WTC11 (cell line): Measurements from ENCODE around the gene FPR2. TPM values are rescaled to one million over a fixed set of nuclear protein-coding genes. Genes with fewer than 3 reads are reported as not detected.

Experiments
- ATAC-seq: fragments of 200-7000 bp; cut with Tn5 transposase; 2 replicates; pipeline ENCODE4 v1.10.0; 2021; ENCODE audit warnings: mild to moderate bottlenecking, moderate library complexity
- CTCF ChIA-PET: fragments of 300-600 bp; sonication (Branson Sonifier 250); formaldehyde crosslinking; loops from one replicate; lab custom pipeline; 2021; ENCODE audit warnings: antibody characterized with exemption; lab: Charles Lee
- POLR2A ChIA-PET: fragments of 350-600 bp; sonication (Branson Sonifier 250); formaldehyde crosslinking; loops from one replicate; lab custom pipeline; 2021; ENCODE audit warnings: antibody characterized with exemption; lab: Charles Lee
- DNase-seq: peaks from one replicate; pipeline ENCODE4 v3.0.0; 2021; ENCODE audit warnings: low spot score
- H3K27ac Mint-ChIP-seq: 2 replicates; pipeline ENCODE4 v1.8.0; 2021; ENCODE audit warnings: mixed read lengths
- H3K27me3 Mint-ChIP-seq: 2 replicates; pipeline ENCODE4 v1.8.0; 2021; ENCODE audit warnings: low read depth, mild to moderate bottlenecking, moderate library complexity, mixed read lengths
- H3K36me3 Mint-ChIP-seq: 2 replicates; pipeline ENCODE4 v1.8.0; 2021; ENCODE audit warnings: mixed read lengths
- H3K4me1 Mint-ChIP-seq: 2 replicates; pipeline ENCODE4 v1.8.0; 2022; ENCODE audit warnings: mixed read lengths
- H3K4me3 Mint-ChIP-seq: 2 replicates; pipeline ENCODE4 v1.8.0; 2021; ENCODE audit warnings: mild to moderate bottlenecking, moderate library complexity, mixed read lengths
- H3K9me3 Mint-ChIP-seq: 2 replicates; pipeline ENCODE4 v1.8.0; 2021; ENCODE audit warnings: mixed read lengths
- ATF6 ChIP-seq: sonication (generic); formaldehyde crosslinking; IDR thresholded peaks from 2 replicates; pipeline ENCODE4 v1.8.1; 2023; ENCODE audit warnings: mild to moderate bottlenecking, missing genetic modification reagents
- CREB1 ChIP-seq: sonication (generic); formaldehyde crosslinking; IDR thresholded peaks from 2 replicates; pipeline ENCODE4 v1.8.0; 2023; ENCODE audit warnings: mild to moderate bottlenecking, missing genetic modification reagents
- GTF2I ChIP-seq: fragments of 250-450 bp; sonication (Bioruptor Pico); conservative IDR thresholded peaks from 2 replicates; pipeline ENCODE4 v1.4.0; 2021; ENCODE audit warnings: mild to moderate bottlenecking
- MXD4 ChIP-seq: fragments of 250-450 bp; sonication (Bioruptor Pico); IDR thresholded peaks from 2 replicates; pipeline ENCODE4 v1.8.0; 2021; ENCODE audit warnings: mild to moderate bottlenecking, moderate library complexity, borderline replicate concordance
- MYBL2 ChIP-seq: sonication (generic); formaldehyde crosslinking; IDR thresholded peaks from 2 replicates; pipeline ENCODE4 v1.8.1; 2023; ENCODE audit warnings: mild to moderate bottlenecking, moderate library complexity, missing genetic modification reagents
- NR1H2 ChIP-seq: sonication (generic); formaldehyde crosslinking; IDR thresholded peaks from 2 replicates; pipeline ENCODE4 v1.9.0; 2021; ENCODE audit warnings: mild to moderate bottlenecking, moderate library complexity, missing genetic modification reagents
- RORB ChIP-seq: fragments of 250-450 bp; sonication (Bioruptor Pico); IDR thresholded peaks from 2 replicates; pipeline ENCODE4 v1.9.0; 2021; ENCODE audit warnings: mild to moderate bottlenecking
- SMAD3 ChIP-seq: sonication (generic); formaldehyde crosslinking; IDR thresholded peaks from 2 replicates; pipeline ENCODE4 v1.8.0; 2022; ENCODE audit warnings: missing genetic modification reagents, mild to moderate bottlenecking, borderline replicate concordance
- TCF7 ChIP-seq: sonication (generic); formaldehyde crosslinking; IDR thresholded peaks from 2 replicates; pipeline ENCODE4 v1.8.0; 2022; ENCODE audit warnings: mild to moderate bottlenecking, low read depth, missing genetic modification reagents, moderate library complexity
- TEAD1 ChIP-seq: sonication (generic); formaldehyde crosslinking; IDR thresholded peaks from 2 replicates; pipeline ENCODE4 v1.8.0; 2022; ENCODE audit warnings: mild to moderate bottlenecking, missing genetic modification reagents
- USF1 ChIP-seq: sonication (generic); formaldehyde crosslinking; IDR thresholded peaks from 2 replicates; pipeline ENCODE4 v1.8.0; 2022; ENCODE audit warnings: mild to moderate bottlenecking, missing genetic modification reagents
- ZBTB21 ChIP-seq: sonication (generic); formaldehyde crosslinking; IDR thresholded peaks from 2 replicates; pipeline ENCODE4 v1.8.1; 2023; ENCODE audit warnings: mild to moderate bottlenecking, missing genetic modification reagents, borderline replicate concordance
- ZBTB43 ChIP-seq: sonication (generic); formaldehyde crosslinking; IDR thresholded peaks from 2 replicates; pipeline ENCODE4 v1.8.1; 2023; ENCODE audit warnings: mild to moderate bottlenecking, missing genetic modification reagents
- ZNF416 ChIP-seq: fragments of 250-450 bp; sonication (Bioruptor Pico); IDR thresholded peaks from 2 replicates; pipeline ENCODE4 v1.9.0; 2021; ENCODE audit warnings: mild to moderate bottlenecking, inconsistent platforms
- ZNF671 ChIP-seq: fragments of 250-450 bp; sonication (Bioruptor Pico); IDR thresholded peaks from 2 replicates; pipeline ENCODE4 v1.8.0; 2021; ENCODE audit warnings: mild to moderate bottlenecking
- total RNA-seq: library from RNA; stranded (reverse); gene quantifications from 3 replicates; pipeline ENCODE4 v1.2.3, GENCODE V29; 2021
- TF ChIP-seq, protein P1 (sequence below): sonication (generic); formaldehyde crosslinking; IDR thresholded peaks from 2 replicates; pipeline ENCODE4 v1.8.1; 2022; ENCODE audit warnings: low read depth, missing genetic modification reagents, borderline replicate concordance
- TF ChIP-seq, protein P2 (sequence below): fragments of 250-450 bp; sonication (Bioruptor Pico); conservative IDR thresholded peaks from 2 replicates; pipeline ENCODE4 v1.9.0; 2021; ENCODE audit warnings: mild to moderate bottlenecking
- TF ChIP-seq, protein P3 (sequence below): fragments of 250-450 bp; sonication (Bioruptor Pico); IDR thresholded peaks from 2 replicates; pipeline ENCODE4 v2.1.2; 2022; ENCODE audit warnings: mild to moderate bottlenecking, moderate library complexity
- TF ChIP-seq, protein P4 (sequence below): sonication (generic); formaldehyde crosslinking; conservative IDR thresholded peaks from 2 replicates; pipeline ENCODE4 v1.8.1; 2023; ENCODE audit warnings: mild to moderate bottlenecking, low read depth, missing genetic modification reagents, moderate library complexity

FPR2 gene
- total RNA-seq, 1 experiment from 2014 or later = 0.31 TPM

DNA sequence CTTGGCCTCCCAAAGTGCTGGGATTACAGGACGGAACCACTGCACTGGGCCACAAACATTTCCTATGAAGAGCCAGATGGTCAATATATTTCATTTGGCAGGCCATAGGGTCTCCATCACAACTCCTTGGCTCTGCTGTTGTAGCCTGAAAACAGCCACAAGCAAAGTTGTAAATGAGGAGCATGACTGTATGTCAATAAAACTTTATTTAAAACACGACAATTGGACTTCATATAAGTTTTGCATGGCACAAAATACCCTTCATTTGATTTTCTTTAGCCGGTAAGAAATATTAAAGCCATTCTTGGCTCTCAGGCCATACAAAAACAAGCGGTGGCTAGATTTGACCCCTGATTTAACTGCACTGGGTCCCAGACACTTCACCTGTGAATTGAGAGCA, 6.2 kb upstream of the FPR2 start (continued):
- TF ChIP-seq ZNF671 (CRISPR knock-in tag) (no peak), SMAD3 (CRISPR knock-in tag) (no peak), MYBL2 (CRISPR knock-in tag) (no peak), USF1 (CRISPR knock-in tag) (no peak), GTF2I (no peak)
- TF ChIP-seq, protein P1, sequence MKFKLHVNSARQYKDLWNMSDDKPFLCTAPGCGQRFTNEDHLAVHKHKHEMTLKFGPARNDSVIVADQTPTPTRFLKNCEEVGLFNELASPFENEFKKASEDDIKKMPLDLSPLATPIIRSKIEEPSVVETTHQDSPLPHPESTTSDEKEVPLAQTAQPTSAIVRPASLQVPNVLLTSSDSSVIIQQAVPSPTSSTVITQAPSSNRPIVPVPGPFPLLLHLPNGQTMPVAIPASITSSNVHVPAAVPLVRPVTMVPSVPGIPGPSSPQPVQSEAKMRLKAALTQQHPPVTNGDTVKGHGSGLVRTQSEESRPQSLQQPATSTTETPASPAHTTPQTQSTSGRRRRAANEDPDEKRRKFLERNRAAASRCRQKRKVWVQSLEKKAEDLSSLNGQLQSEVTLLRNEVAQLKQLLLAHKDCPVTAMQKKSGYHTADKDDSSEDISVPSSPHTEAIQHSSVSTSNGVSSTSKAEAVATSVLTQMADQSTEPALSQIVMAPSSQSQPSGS = no peak
- TF ChIP-seq, protein P2, sequence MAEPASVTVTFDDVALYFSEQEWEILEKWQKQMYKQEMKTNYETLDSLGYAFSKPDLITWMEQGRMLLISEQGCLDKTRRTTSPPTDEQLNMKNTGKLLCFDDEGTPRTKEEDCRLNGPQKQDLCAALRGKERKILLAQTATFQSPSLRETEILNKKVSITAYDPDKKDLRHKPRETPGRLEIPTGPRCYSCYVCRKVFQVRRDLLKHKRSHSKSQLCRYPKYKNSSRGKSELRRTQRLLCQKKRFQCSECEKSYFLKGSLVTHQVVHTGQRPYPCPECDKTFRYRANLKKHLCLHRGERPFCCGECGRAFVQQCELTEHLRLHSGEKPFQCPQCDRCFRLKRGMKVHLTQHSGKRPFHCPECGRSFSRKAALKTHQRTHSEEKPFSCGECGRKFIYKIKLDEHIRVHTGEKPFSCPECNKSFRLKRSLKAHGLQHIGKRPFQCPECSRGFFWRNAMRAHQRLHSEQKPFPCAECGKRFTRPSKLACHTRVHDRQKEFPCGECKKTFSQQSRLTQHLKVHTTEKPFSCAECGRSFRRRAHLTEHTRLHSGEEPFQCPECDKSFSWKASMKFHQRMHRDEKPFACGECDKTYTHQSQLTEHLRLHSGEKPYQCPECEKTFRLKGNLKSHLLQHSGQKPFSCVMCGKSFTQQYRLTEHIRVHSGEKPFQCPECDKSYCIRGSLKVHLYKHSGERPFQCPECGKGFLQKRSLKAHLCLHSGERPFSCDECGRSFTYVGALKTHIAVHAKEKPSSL (CRISPR knock-in tag) = no peak
- TF ChIP-seq, protein P3, sequence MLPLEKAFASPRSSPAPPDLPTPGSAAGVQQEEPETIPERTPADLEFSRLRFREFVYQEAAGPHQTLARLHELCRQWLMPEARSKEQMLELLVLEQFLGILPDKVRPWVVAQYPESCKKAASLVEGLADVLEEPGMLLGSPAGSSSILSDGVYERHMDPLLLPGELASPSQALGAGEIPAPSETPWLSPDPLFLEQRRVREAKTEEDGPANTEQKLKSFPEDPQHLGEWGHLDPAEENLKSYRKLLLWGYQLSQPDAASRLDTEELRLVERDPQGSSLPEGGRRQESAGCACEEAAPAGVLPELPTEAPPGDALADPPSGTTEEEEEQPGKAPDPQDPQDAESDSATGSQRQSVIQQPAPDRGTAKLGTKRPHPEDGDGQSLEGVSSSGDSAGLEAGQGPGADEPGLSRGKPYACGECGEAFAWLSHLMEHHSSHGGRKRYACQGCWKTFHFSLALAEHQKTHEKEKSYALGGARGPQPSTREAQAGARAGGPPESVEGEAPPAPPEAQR (CRISPR knock-in tag) = no peak
- TF ChIP-seq, all 79 proteins: peak for 0

DNA sequence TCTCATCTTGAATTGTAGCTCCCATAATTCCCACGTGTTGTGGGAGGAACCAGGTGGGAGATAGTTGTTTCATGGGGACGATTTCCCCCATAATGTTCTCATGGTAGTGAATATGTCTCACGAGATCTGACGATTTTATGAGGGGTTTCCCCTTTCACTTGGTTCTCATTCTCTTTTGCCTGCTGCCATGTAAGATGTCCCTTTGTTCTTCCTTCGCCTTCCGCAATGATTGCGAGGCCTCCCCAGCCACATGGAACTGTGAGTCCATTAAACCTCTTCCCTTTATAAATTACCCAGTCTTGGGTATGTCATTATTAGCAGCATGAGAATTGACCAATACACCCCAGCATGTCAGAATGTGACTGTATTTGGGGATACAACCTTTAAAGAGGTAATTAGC, 5.4 kb upstream of the FPR2 start:
- peaks cover 32% of the 10 kb centered on the region for H3K9me3 Mint-ChIP-seq
- TF ChIP-seq ZNF416 (CRISPR knock-in tag) (no peak), RORB (CRISPR knock-in tag) (no peak)
- POLR2A ChIA-PET = no interaction called here
- CTCF ChIA-PET = no interaction called here
- ATAC-seq = no peak
- peaks cover 8% of the 10 kb centered on the region for H3K27me3 Mint-ChIP-seq
- H3K27ac Mint-ChIP-seq = no peak overlapping the region
- H3K4me3 Mint-ChIP-seq = no peak overlapping the region
- DNase-seq = no peak
- H3K36me3 Mint-ChIP-seq = no peaks in the 10 kb centered on the region
- peaks cover 2% of the 10 kb centered on the region for H3K4me1 Mint-ChIP-seq

DNA sequence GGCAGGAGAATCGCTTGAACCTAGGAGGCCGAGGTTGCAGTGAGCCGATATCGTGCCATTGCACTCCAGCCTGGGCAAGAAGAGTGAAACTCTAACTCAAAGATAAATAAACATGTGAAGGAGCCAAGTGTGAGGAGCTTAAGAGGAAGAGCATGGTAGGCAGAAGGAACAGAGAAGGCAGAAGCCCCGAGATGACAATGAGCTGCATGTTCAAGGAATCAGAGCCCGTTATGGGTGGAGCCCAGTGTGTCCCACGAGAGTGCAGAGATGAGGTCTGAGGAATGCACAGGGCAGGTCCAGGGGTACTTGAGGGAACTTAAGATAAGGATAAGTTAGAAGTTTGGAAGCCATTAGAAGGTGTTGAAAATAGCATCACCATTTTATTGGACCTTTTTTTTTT, 716 bp downstream of the FPR2 start:
- ChIA-PET POLR2A (no interaction called here), CTCF (interaction anchor here (0.9 to 1.4 kb wide), 2 partner anchors 16 to 57 kb away, joined by 3 to 13 read pairs; no protein-coding TSS in a partner anchor)
- ATAC-seq = no peak

DNA sequence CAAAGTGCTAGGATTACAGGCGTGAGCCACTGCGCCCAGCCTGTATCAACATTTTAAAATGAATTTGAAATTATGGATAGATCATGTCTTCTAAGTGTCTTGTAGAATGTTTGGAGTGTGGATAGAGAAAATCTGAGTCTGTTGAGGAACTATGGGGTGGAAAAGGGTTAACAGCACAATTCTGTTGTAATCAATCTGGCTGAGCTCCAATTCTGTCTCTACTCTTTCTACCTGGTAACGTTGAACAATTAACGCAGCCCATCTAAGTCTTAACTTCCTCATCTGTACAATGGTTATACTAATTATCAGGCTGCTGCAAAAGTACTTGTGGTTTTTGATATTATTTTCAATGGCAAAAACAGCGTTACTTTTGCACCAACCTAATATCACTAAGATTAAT, 4.1 kb downstream of the FPR2 start:
- no peak overlapping the region for H3K4me3 Mint-ChIP-seq
- no peaks in the 10 kb centered on the region for H3K9me3 Mint-ChIP-seq
- TF ChIP-seq, protein P1 = no peak
- no peak for TF ChIP-seq TCF7 (CRISPR knock-in tag)
- TF ChIP-seq ZBTB21 = no peak
- no peak for TF ChIP-seq ZBTB43 (CRISPR knock-in tag)
- TF ChIP-seq, protein P4, sequence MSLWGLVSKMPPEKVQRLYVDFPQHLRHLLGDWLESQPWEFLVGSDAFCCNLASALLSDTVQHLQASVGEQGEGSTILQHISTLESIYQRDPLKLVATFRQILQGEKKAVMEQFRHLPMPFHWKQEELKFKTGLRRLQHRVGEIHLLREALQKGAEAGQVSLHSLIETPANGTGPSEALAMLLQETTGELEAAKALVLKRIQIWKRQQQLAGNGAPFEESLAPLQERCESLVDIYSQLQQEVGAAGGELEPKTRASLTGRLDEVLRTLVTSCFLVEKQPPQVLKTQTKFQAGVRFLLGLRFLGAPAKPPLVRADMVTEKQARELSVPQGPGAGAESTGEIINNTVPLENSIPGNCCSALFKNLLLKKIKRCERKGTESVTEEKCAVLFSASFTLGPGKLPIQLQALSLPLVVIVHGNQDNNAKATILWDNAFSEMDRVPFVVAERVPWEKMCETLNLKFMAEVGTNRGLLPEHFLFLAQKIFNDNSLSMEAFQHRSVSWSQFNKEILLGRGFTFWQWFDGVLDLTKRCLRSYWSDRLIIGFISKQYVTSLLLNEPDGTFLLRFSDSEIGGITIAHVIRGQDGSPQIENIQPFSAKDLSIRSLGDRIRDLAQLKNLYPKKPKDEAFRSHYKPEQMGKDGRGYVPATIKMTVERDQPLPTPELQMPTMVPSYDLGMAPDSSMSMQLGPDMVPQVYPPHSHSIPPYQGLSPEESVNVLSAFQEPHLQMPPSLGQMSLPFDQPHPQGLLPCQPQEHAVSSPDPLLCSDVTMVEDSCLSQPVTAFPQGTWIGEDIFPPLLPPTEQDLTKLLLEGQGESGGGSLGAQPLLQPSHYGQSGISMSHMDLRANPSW (CRISPR knock-in tag) = no peak
- TF ChIP-seq ATF6 (CRISPR knock-in tag) = no peak

More for the DNA sequence above, 716 bp downstream of the FPR2 start:
- no peaks in the 10 kb centered on the region for H3K36me3 Mint-ChIP-seq
- H3K27me3 Mint-ChIP-seq = peaks cover 4% of the 10 kb centered on the region
- TF ChIP-seq CREB1 (CRISPR knock-in tag) (no peak), TEAD1 (CRISPR knock-in tag) (no peak), NR1H2 (CRISPR knock-in tag) (no peak), MXD4 (CRISPR knock-in tag) (no peak)
- TF ChIP-seq, all 79 proteins: peak for 0
- Mint-ChIP-seq H3K27ac (no peak overlapping the region), H3K9me3 (peaks cover 3% of the 10 kb centered on the region; the same call in 1 of the 2 replicates), H3K4me1 (peaks cover 7% of the 10 kb centered on the region), H3K4me3 (no peak overlapping the region)
- DNase-seq = no peak

More for the DNA sequence above, 4.1 kb downstream of the FPR2 start:
- ChIA-PET CTCF (no interaction called here), POLR2A (no interaction called here)
- peaks cover 7% of the 10 kb centered on the region for H3K4me1 Mint-ChIP-seq
- no peak for ATAC-seq
- H3K27me3 Mint-ChIP-seq = peaks cover 11% of the 10 kb centered on the region
- DNase-seq = no peak
- H3K36me3 Mint-ChIP-seq = no peaks in the 10 kb centered on the region
- H3K27ac Mint-ChIP-seq = no peak overlapping the region
